GM19043 (cell line): Measurements from ENCODE around the gene P4HA1.
"Not testable (repeated sequence)": the region's sequence is repeated elsewhere in the genome, so short reads cannot be mapped to it uniquely, and the experiment has no call there.

Source experiments
- ATAC-seq: cut with Tn5 transposase; IDR thresholded peaks from one replicate; pipeline ENCODE4 v1.9.1; 2021; ENCODE audit warnings: low read depth; ENCODE audit not compliant: unreplicated experiment

The P4HA1 gene

DNA sequence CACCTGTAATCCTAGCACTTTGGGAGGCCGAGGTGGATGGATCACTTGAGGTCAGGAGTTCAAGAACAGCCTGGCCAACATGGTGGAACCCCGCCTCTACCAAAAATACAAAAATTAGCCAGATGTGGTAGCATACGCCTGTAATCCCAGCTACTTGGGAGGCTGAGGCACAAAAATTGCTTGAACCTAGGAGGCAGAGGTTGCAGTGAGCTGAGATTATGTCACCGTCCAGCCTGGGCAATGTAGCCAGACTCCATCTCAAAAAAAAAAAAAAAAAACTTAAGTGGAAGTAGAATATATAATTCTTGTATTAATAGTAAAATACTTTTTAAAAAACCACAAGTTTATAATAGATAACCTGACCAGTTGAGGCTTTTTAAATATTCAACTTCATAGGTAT, 112.0 kb downstream of the P4HA1 start:
- not testable (repeated sequence) for ATAC-seq

DNA sequence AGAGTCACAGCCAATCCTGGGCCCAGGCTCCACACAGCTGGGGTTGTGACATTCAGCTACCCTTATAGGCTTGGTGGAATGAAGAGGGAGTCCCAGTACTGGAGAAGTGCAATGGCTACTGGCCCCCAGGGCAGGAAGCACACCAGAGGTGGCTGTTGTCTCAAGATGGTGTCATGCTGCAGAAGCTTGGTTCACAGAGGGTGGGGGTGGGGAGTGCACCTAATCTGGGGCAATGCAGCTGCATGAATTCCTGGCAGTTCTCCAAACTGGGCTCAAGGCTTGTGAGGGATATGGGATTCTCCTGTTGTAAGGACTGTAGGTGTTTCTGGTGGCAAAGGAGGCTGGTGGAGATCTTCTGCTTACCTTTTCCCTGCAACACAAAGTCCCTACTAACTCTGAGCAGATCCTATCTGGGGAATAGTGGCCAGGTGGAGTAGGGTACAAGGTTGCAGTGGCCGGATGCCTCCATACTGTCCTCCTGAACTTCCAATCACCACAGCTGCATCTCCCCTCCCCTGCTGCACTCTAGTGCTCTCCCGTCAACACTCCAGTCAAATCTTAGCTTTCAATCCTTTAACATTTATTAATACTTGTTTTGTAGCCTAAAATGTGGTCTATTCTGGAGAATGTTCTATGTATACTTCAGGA, 114.7 kb downstream of the P4HA1 start:
- no peak for ATAC-seq

DNA sequence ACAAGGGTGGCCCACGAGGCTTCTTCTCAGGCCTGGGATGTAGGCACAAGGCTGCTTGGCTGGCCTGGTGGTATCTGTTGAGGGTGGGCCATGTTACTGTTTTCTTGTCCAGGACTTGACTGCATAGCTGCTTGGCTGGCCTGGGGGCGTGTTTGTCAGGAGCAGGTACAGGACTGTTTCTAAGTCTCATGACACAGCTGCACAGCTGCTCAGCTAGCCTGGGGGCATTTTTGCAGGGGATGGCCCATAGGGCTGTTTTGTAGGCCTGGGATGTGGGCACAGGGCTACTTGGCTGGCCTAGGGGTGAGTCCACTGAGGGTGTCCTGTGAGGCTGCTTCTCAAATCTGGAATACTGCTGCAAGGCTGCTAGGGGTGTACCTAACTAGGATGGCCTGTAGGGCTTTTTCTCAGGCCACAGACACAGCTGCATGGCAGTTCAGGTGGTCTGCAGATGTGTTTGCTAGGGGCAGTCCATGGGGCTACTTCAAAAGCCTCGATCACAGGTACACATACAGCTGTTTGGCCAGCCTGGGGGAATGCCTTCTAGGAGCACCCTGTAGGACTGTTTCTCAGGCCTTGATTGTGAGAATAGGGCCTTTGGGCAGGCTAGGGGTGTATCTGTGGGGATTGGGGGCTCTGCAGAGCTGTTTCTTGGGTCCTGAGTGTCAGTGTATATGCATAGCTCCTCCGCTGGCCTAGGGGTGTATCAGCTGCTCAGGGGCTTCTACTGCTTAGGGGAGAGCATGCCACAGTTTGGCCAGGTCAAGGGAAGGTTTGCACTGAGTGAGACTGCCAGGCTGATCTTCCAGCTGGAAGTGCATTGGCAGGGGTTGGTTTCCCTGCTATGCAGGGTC, 115.4 kb downstream of the P4HA1 start:
- ATAC-seq = no peak

DNA sequence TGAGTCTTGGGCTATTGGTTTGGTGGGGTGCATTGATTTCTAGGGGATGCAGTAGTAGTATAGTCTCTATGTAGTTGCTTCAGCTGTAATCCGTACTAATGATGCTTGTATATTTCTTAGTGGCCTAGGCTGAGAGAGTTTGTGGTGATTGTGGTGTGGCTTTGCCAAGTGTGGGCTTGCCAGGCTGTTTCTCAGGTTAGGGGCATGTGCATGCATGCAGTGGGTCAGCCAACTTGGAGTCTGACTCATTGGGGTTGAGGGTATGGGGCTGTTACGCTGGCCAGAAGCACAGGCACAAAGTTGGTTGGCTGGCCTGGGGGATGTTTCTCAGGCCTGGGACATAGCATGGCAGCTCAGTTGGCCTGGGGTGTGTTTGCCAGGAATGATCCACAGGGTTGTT, 116.3 kb downstream of the P4HA1 start:
- ATAC-seq = no peak

DNA sequence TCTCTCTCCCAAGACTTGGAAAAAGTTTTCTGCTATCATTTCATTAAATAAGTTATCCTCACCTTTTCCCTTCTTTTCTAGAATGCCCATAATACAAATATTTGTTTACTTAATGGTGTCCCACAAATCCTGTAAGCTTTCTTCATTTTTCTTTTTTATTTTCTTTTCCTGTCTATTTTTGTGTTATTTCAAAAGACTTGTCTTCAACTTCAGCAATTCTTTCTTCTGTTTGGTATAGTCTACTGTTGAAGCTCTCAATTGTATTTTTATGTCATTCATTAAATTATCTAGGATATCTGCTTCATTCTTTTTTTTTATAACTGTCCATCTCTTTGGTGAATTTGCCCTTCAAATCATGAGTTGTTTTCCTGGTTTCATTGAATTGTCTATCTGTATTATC, 117.0 kb downstream of the P4HA1 start:
- no peak for ATAC-seq

DNA sequence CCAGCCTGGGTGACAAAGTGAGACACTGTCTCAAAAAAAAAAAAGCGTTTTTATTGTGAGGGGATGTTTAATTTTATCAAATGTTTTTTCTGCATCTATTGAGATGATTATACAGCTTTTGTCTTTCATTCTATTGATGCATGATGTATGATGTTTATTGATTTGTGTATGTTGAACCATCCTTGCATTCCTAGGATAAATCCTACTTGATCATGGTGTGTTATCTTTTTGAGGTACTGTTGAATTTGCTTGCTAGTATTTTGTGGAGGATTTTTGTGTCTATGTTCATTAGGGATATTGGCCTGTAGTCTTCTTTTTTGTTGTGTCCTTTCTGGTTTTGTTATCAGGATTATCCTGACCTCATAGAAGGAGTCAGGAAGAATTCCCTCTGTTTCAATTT, 119.8 kb downstream of the P4HA1 start:
- ATAC-seq = no peak
